ENCODE measurements around the gene TSKS.

Gene TSKS

GRCh38 chr19:49767967-49768581, 5.0 kb upstream of the TSKS start:
- no CpG with 5 or more reads among the region's 12 CpGs for WGBS (ENCODE audit: extremely low coverage, insufficient coverage, low lambda C conversion rate)
- H2BK15ac ChIP-seq (replicated peaks; ENCODE audit: low read depth): no peak overlapping the region
- no peak overlapping the region for H2BK120ac ChIP-seq (ENCODE audit: low read depth, low read length)
- no peak overlapping the region for H2AK5ac ChIP-seq (ENCODE audit: low read length)
- no peak overlapping the region for H4K8ac ChIP-seq (ENCODE audit: low read depth, low read length)
- H3K27ac ChIP-seq (ENCODE audit: low read depth, low read length): no peak overlapping the region
- H3K4ac ChIP-seq (ENCODE audit: low read depth, low read length): no peak overlapping the region
- H3K36me3 ChIP-seq (ENCODE audit: control insufficient read depth, insufficient read depth, low read length): no peaks in the 10 kb centered on the region
- peaks cover 4% of the 10 kb centered on the region for H3K4me1 ChIP-seq (ENCODE audit: control insufficient read depth, low read depth, low read length)
- peak overlapping the region; percentile 87 for H3K9ac ChIP-seq (ENCODE audit: low read length)
- peaks cover 21% of the 10 kb centered on the region for H3K79me1 ChIP-seq (ENCODE audit: low read length)
- no peak overlapping the region for H4K5ac ChIP-seq (ENCODE audit: low read length)
- no peak overlapping the region for H2BK5ac ChIP-seq (ENCODE audit: low read length)
- no peak overlapping the region for H3K4me3 ChIP-seq (ENCODE audit: low read length)
- no peak overlapping the region for H3K18ac ChIP-seq (ENCODE audit: low read length)
- peak overlapping the region; percentile 89 for H3K23ac ChIP-seq (ENCODE audit: low read length)
- H3K4me2 ChIP-seq (ENCODE audit: low read length): peak overlapping the region; percentile 94
- peak overlapping the region; percentile 91 for H3K56ac ChIP-seq (ENCODE audit: low read length)
- H3K27me3 ChIP-seq (ENCODE audit: insufficient read depth, low read length, poor library complexity): no peaks in the 10 kb centered on the region
- H3K79me2 ChIP-seq (ENCODE audit: control insufficient read depth, insufficient read depth, low read length): peaks cover 17% of the 10 kb centered on the region
- no peak for DNase-seq

DNA sequence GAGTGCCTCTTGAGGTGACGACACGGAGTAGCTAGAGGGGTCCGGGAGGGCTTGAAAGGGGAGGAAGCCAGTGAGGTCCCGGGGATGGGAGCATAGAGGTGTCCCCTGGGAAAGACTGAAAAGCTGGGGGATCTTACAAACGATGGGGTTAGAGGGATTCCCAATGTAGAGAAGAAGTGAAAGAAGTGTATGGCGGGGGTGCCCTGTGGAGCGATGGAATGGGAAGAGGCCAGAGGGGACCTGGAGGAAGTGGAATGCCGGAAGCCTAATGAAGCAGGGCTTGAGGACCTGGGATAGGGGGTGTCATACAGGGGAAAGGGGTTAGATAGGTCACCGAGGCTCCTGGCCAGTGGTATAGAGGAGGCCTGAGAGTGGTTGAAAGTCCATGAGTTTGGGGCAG, 4.3 kb upstream of the TSKS start:
- H3K56ac ChIP-seq (ENCODE audit: low read length): peak overlapping the region; percentile 91
- no peak overlapping the region for H2BK120ac ChIP-seq (ENCODE audit: low read depth, low read length)
- no peak overlapping the region for H2BK15ac ChIP-seq (replicated peaks; ENCODE audit: low read depth)
- H3K79me1 ChIP-seq (ENCODE audit: low read length): peaks cover 21% of the 10 kb centered on the region
- H4K5ac ChIP-seq (ENCODE audit: low read length): no peak overlapping the region
- H3K18ac ChIP-seq (ENCODE audit: low read length): peak overlapping the region; percentile 6
- DNase-seq: peak; percentile 29
- H3K27me3 ChIP-seq (ENCODE audit: insufficient read depth, low read length, poor library complexity): no peaks in the 10 kb centered on the region
- H3K4me1 ChIP-seq (ENCODE audit: control insufficient read depth, low read depth, low read length): peaks cover 4% of the 10 kb centered on the region
- peak overlapping the region; percentile 87 for H3K4me3 ChIP-seq (ENCODE audit: low read length)
- no peaks in the 10 kb centered on the region for H3K36me3 ChIP-seq (ENCODE audit: control insufficient read depth, insufficient read depth, low read length)
- peak overlapping the region; percentile 94 for H3K4me2 ChIP-seq (ENCODE audit: low read length)
- no peak overlapping the region for H2AK5ac ChIP-seq (ENCODE audit: low read length)
- peak overlapping the region; percentile 87 for H3K9ac ChIP-seq (ENCODE audit: low read length)
- H3K79me2 ChIP-seq (ENCODE audit: control insufficient read depth, insufficient read depth, low read length): peaks cover 17% of the 10 kb centered on the region
- no peak overlapping the region for H4K8ac ChIP-seq (ENCODE audit: low read depth, low read length)
- no peak overlapping the region for H3K23ac ChIP-seq (ENCODE audit: low read length)
- H2BK5ac ChIP-seq (ENCODE audit: low read length): no peak overlapping the region
- H3K27ac ChIP-seq (ENCODE audit: low read depth, low read length): no peak overlapping the region
- no CpG with 5 or more reads among the region's 9 CpGs for WGBS (ENCODE audit: extremely low coverage, insufficient coverage, low lambda C conversion rate)
- no peak overlapping the region for H3K4ac ChIP-seq (ENCODE audit: low read depth, low read length)

- Histone ChIP-seq H3K4me3 (ENCODE audit: low read length) (peak within 1 kb of the TSS; percentile 87), H2BK15ac (replicated peaks; ENCODE audit: low read depth) (no peak within 1 kb of the TSS), H4K5ac (ENCODE audit: low read length) (peak within 1 kb of the TSS; percentile 98), H2BK5ac (ENCODE audit: low read length) (peak within 1 kb of the TSS; percentile 82), H3K9ac (ENCODE audit: low read length) (peak within 1 kb of the TSS; percentile 87), H3K79me2 (ENCODE audit: control insufficient read depth, insufficient read depth, low read length) (peaks cover 17% of the 10 kb centered on the region), H4K8ac (ENCODE audit: low read depth, low read length) (no peak within 1 kb of the TSS), H3K4me1 (ENCODE audit: control insufficient read depth, low read depth, low read length) (peaks cover 4% of the 10 kb centered on the region), H3K27me3 (ENCODE audit: insufficient read depth, low read length, poor library complexity) (no peaks in the 10 kb centered on the region), H3K23ac (ENCODE audit: low read length) (no peak within 1 kb of the TSS), H3K18ac (ENCODE audit: low read length) (peak within 1 kb of the TSS; percentile 84), H3K27ac (ENCODE audit: low read depth, low read length) (peak within 1 kb of the TSS; percentile 94), H3K56ac (ENCODE audit: low read length) (peak within 1 kb of the TSS; percentile 91), H3K36me3 (ENCODE audit: control insufficient read depth, insufficient read depth, low read length) (no peaks in the 10 kb centered on the region), H3K4me2 (ENCODE audit: low read length) (peak within 1 kb of the TSS; percentile 94), H2AK5ac (ENCODE audit: low read length) (peak within 1 kb of the TSS; percentile 65), H3K79me1 (ENCODE audit: low read length) (peaks cover 21% of the 10 kb centered on the region), H3K4ac (ENCODE audit: low read depth, low read length) (peak within 1 kb of the TSS; percentile 97), H2BK120ac (ENCODE audit: low read depth, low read length) (peak within 1 kb of the TSS; percentile 79)
- no peak for DNase-seq
- no CpG with 5 or more reads among the region's 38 CpGs for WGBS (ENCODE audit: extremely low coverage, insufficient coverage, low lambda C conversion rate)
Observed at GRCh38 chr19:49766930-49767299, 3.8 kb upstream of the TSKS start, which contains the start of gene AP2A1. AP2A1 (plus strand) TSS chr19:49767001; CDS start chr19:49767134, 133 bp downstream.

DNA sequence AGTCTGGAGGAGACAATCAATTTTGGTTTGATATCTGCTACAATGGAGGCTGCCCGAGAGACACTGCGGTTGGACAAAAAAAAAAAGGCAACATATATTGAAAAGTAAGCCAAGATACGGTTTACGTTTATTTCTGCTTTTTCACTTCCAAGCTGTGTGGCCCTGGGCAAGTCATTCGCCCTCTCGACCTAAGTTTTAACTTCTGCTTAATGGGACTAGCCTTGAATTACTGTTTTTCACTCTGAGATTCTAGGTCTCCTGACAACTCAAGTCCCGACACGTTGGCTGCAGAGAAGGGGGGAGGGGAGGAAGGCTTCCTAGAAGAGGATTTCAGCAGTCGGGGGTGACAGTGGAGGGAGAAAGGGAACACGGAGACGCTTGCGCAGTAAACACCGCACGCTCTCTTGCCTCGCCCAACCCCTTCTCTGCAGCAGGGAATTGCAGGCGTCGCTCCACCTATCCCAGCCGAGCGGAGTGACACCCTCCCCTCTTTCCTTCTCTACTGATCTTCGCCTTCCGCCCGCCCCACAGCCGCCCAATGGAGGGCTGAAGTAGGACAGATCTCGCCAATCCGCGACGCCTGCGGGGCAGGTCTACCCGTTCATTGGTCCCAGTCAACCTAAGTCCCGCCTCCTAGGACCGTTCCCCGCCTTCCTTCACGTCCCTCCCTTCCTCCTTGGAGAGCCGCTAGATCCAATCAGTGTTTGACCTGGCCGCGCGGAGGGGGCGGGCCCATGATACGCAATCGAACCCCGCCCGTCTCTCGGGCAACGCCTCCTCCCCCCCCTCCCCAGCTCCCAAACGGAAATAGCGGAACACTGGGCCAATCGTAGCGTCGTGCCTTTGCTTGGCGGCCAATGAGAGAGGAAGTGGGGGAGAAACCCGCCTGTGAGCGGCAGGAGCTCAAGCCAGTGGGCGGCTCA, 3.2 kb upstream of the TSKS start:
- Histone ChIP-seq H3K79me1 (ENCODE audit: low read length) (peaks cover 21% of the 10 kb centered on the region), H3K56ac (ENCODE audit: low read length) (peak overlapping the region; percentile 75), H2BK120ac (ENCODE audit: low read depth, low read length) (peak overlapping the region; percentile 79), H3K4me3 (ENCODE audit: low read length) (peak overlapping the region; percentile 0), H3K36me3 (ENCODE audit: control insufficient read depth, insufficient read depth, low read length) (no peaks in the 10 kb centered on the region), H2BK15ac (replicated peaks; ENCODE audit: low read depth) (no peak overlapping the region), H4K5ac (ENCODE audit: low read length) (peak overlapping the region; percentile 98), H3K27me3 (ENCODE audit: insufficient read depth, low read length, poor library complexity) (no peaks in the 10 kb centered on the region), H2AK5ac (ENCODE audit: low read length) (peak overlapping the region; percentile 65), H3K23ac (ENCODE audit: low read length) (no peak overlapping the region), H3K79me2 (ENCODE audit: control insufficient read depth, insufficient read depth, low read length) (peaks cover 17% of the 10 kb centered on the region), H2BK5ac (ENCODE audit: low read length) (peak overlapping the region; percentile 82), H3K4me2 (ENCODE audit: low read length) (peak overlapping the region; percentile 64), H3K9ac (ENCODE audit: low read length) (peak overlapping the region; percentile 73), H3K4me1 (ENCODE audit: control insufficient read depth, low read depth, low read length) (peaks cover 6% of the 10 kb centered on the region), H4K8ac (ENCODE audit: low read depth, low read length) (no peak overlapping the region), H3K18ac (ENCODE audit: low read length) (peak overlapping the region; percentile 84), H3K4ac (ENCODE audit: low read depth, low read length) (peak overlapping the region; percentile 97), H3K27ac (ENCODE audit: low read depth, low read length) (peak overlapping the region; percentile 94)
- DNase-seq: peak; percentile 100
- no CpG with 5 or more reads among the region's 53 CpGs for WGBS (ENCODE audit: extremely low coverage, insufficient coverage, low lambda C conversion rate)

DNA sequence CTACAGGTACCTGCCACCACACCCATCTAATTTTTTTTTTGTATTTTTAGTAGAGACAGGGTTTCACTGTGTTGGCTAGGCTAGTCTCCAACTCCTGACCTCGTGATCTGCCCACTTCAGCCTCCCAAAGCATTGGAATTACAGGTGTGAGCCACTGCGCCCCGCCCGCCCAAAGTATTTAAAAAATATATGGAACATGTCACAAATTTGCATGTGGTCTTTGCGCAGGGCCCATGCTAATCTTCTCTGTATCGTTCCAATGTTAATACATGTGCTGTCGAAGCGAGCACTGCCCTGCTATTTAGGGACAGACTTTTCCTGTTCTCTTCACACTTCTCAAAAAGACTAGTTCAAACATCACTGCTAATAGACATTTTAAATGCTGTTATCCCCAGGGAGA, 1.2 kb upstream of the TSKS start:
- H4K8ac ChIP-seq (ENCODE audit: low read depth, low read length): no peak overlapping the region
- H2AK5ac ChIP-seq (ENCODE audit: low read length): no peak overlapping the region
- H3K4ac ChIP-seq (ENCODE audit: low read depth, low read length): peak overlapping the region; percentile 21
- peaks cover 14% of the 10 kb centered on the region for H3K79me1 ChIP-seq (ENCODE audit: low read length)
- H3K23ac ChIP-seq (ENCODE audit: low read length): no peak overlapping the region
- H3K27me3 ChIP-seq (ENCODE audit: insufficient read depth, low read length, poor library complexity): no peaks in the 10 kb centered on the region
- H2BK5ac ChIP-seq (ENCODE audit: low read length): no peak overlapping the region
- H3K4me3 ChIP-seq (ENCODE audit: low read length): no peak overlapping the region
- no peak overlapping the region for H3K18ac ChIP-seq (ENCODE audit: low read length)
- no peaks in the 10 kb centered on the region for H3K36me3 ChIP-seq (ENCODE audit: control insufficient read depth, insufficient read depth, low read length)
- H4K5ac ChIP-seq (ENCODE audit: low read length): no peak overlapping the region
- no peak overlapping the region for H3K9ac ChIP-seq (ENCODE audit: low read length)
- H2BK15ac ChIP-seq (replicated peaks; ENCODE audit: low read depth): no peak overlapping the region
- no peak overlapping the region for H3K4me2 ChIP-seq (ENCODE audit: low read length)
- no peak overlapping the region for H3K56ac ChIP-seq (ENCODE audit: low read length)
- WGBS (ENCODE audit: extremely low coverage, insufficient coverage, low lambda C conversion rate): no CpG with 5 or more reads among the region's 8 CpGs
- DNase-seq: no peak
- H2BK120ac ChIP-seq (ENCODE audit: low read depth, low read length): no peak overlapping the region
- H3K27ac ChIP-seq (ENCODE audit: low read depth, low read length): no peak overlapping the region
- peaks cover 16% of the 10 kb centered on the region for H3K79me2 ChIP-seq (ENCODE audit: control insufficient read depth, insufficient read depth, low read length)
- H3K4me1 ChIP-seq (ENCODE audit: control insufficient read depth, low read depth, low read length): peaks cover 6% of the 10 kb centered on the region
